ENCODE results near the gene FAM124A.

FAM124A gene

DNA sequence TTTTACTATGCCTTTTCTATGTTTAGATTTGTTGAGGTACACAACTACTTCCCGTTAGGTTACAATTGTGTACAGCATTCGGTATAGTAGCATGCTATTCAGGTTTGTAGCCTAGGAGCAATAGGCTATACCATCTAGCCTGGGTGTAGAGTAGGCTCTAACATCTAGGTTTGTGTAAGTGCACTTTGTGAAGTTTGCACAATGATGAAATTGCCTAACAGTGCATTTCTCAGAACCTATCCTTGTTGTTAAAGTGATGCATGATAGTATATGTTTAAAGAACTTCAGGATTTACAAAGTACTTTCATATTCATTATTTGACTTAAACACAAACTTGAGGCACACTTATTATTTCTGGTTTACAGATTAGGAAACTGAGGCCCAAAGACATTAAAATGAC lies 105.8 kb downstream of the FAM124A start:
- no peak for DNase-seq (ENCODE audit: insufficient read length, low spot score)
- peak; percentile 46 for FAIRE-seq
- TF ChIP-seq, protein P1, sequence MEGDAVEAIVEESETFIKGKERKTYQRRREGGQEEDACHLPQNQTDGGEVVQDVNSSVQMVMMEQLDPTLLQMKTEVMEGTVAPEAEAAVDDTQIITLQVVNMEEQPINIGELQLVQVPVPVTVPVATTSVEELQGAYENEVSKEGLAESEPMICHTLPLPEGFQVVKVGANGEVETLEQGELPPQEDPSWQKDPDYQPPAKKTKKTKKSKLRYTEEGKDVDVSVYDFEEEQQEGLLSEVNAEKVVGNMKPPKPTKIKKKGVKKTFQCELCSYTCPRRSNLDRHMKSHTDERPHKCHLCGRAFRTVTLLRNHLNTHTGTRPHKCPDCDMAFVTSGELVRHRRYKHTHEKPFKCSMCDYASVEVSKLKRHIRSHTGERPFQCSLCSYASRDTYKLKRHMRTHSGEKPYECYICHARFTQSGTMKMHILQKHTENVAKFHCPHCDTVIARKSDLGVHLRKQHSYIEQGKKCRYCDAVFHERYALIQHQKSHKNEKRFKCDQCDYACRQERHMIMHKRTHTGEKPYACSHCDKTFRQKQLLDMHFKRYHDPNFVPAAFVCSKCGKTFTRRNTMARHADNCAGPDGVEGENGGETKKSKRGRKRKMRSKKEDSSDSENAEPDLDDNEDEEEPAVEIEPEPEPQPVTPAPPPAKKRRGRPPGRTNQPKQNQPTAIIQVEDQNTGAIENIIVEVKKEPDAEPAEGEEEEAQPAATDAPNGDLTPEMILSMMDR (IDR thresholded peaks at IDR 0.05; ENCODE audit: insufficient read depth, missing control alignments), result no peak

DNA sequence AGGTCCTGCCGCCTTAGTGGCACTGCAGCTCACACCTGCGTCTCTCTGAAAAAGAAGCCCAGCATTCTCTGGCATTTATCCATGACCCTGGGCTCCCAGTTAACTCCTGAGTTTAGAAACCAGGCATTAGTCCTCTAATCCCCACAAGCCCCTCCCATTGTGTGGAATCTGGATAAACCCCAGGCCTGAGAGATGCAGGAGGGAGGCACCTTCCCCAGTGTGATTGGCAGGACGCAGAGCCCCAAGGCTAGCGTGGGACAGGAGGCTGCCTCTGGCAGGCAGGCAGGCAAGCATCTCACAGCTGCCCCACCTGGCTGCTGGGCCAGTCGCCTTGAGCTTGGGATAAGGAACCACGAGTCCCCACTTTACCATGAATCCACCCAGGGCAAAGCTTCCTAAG lies 106.3 kb downstream of the FAM124A start:
- TF ChIP-seq, protein P1 (IDR thresholded peaks at IDR 0.05; ENCODE audit: insufficient read depth, missing control alignments), result no peak
- FAIRE-seq (no peak), DNase-seq (ENCODE audit: insufficient read length, low spot score) (peak; percentile 51)

DNA sequence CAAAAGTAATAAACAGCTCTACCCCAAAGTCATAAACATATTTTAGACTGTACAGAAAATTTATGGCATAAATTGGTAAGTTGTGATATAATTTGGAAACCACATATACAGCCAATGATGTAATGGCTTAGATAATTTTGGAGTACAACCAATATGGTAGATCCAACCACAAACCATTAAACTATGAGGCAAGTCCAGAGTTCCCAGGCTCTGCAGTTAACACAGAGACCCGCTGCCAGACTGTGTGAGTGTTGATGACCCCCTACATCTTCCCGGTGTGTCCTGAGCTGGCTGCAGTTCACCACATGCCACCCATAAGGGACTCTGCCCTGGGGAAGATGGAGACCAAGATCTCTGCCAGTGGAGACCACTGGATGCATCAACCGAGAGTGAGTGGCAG lies 107.4 kb downstream of the FAM124A start:
- FAIRE-seq, result no peak
- TF ChIP-seq, protein P1 (IDR thresholded peaks at IDR 0.05; ENCODE audit: insufficient read depth, missing control alignments), result no peak

DNA sequence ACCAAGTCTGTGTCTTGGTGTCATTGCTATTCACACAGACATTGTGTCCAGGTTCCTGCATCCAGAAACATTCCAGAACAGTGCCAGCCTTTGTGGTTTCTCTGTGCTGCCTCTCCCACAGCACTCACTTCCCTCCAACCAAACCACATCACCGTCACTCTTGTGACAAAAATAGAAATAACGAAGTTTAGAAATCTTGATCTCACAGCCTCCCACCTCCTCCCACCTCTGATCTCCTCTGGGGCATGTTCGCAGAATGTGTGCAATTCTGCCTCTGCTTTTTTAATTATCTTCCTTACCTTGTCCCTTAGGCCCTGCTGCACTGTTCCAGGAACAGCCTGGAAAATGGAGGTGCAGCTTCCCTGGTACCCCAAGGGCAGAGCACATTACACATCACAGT lies 108.6 kb downstream of the FAM124A start:
- TF ChIP-seq, protein P1 (IDR thresholded peaks at IDR 0.05; ENCODE audit: insufficient read depth, missing control alignments), result no peak
- DNase-seq (ENCODE audit: insufficient read length, low spot score) (no peak), FAIRE-seq (no peak)

More for the DNA sequence above, 107.4 kb downstream of the FAM124A start:
- no peak for DNase-seq (ENCODE audit: insufficient read length, low spot score)

DNA sequence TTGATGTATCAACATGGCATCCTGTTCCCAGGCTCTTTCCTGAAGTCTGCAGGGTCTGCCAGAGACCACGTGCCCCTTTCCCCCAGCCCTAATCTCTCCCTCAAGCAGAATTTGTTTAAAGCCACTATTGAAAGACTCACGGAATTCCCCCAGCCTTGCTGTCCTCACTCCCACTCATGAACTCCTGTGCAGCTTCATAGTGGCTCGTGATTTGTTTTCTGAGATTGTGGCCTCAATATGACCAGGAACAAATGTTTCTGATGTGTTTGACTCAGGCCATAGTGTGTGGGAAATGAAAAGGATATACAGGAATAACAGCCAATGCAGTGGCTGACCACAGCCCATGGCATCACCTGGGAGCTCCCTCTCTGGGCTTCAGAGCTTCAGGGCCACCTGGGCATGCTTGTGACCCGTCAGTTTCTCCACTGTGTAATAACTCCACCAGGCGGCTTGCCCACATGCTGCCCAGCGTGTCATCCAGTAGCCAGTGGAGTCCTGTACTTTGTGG lies 109.2 kb downstream of the FAM124A start:
- no peak for FAIRE-seq

DNA sequence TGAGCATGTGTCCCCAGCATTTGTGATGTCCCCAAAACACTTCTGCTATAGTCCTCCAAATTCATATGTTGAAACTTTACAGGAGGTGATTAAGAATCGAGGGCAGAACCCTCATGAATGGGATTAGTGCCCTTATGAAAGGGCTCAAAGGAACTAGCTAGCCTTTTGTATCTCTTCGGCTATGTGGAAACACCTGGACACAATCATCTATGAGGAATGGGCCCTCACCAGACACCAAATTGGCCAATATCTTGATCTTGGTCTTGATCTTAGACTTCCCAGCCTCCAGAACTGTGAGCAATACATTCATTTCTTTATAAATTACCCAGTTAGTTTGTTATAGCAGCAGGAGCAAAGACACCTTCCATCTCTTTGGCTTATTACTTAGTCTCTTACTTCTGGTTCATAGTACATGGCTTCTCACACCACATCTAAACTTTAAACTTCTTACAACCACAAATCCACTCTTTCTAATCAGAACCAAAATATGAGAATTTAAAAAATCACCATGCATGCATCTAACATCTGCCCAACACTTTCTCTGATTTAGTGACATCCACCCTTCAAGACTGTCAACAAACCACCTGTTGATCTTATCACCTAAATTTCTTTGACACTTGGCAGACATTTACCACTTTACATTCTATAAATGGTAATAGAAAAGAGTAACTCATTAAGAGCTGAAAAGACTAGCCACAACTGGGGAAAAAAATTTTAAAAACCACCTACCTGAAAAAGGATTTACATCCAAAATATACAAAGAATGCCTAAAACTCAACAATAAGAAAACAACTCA lies 110.6 kb downstream of the FAM124A start:
- FAIRE-seq, result no peak
- no peak for DNase-seq (ENCODE audit: insufficient read length, low spot score)
- TF ChIP-seq, protein P1 (IDR thresholded peaks at IDR 0.05; ENCODE audit: insufficient read depth, missing control alignments), result no peak

More for the DNA sequence above, 109.2 kb downstream of the FAM124A start:
- TF ChIP-seq, protein P1 (IDR thresholded peaks at IDR 0.05; ENCODE audit: insufficient read depth, missing control alignments), result no peak
- DNase-seq (ENCODE audit: insufficient read length, low spot score), result no peak

DNA sequence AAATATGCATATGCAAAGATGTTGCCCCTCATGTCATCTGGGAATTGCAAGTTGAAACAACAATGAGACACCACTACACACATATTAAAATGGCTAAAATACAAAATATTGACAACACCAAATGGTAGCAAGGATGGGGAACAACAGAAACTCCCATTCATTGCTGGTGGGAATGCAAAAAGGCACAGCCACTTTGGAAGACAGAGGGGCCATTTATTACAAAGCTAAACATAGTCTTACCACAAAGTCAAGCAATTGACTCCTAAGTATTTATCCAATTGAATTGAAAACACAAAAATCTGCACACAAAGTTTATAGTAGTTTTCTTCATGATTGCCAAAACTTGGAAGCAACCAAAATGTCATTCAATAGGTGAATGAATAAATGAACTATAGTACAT lies 111.2 kb downstream of the FAM124A start:
- no peak for FAIRE-seq
- TF ChIP-seq, protein P1 (IDR thresholded peaks at IDR 0.05; ENCODE audit: insufficient read depth, missing control alignments), result no peak
- DNase-seq (ENCODE audit: insufficient read length, low spot score), result no peak
